ENCODE measurements around the gene RSRC1.

DNA sequence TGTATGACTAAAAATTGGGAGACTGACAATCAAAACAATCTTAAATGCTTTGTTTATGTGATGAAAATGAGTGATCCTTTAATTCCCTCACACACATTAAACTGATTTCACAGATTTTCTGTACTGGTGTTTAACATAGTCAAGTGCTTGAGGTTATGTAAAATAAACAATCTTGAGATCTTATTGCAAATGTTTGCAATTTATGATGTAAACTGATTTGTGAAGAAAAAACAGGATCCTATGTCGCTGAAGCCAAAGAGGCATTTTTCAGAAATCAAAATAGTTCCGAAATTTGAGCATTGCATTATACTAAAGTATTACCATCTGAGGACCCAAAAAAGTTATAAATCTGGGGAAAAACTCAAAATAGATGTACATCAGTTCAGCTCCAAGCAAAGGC is 16.4 kb upstream of the RSRC1 start:
- TF ChIP-seq, protein P1, sequence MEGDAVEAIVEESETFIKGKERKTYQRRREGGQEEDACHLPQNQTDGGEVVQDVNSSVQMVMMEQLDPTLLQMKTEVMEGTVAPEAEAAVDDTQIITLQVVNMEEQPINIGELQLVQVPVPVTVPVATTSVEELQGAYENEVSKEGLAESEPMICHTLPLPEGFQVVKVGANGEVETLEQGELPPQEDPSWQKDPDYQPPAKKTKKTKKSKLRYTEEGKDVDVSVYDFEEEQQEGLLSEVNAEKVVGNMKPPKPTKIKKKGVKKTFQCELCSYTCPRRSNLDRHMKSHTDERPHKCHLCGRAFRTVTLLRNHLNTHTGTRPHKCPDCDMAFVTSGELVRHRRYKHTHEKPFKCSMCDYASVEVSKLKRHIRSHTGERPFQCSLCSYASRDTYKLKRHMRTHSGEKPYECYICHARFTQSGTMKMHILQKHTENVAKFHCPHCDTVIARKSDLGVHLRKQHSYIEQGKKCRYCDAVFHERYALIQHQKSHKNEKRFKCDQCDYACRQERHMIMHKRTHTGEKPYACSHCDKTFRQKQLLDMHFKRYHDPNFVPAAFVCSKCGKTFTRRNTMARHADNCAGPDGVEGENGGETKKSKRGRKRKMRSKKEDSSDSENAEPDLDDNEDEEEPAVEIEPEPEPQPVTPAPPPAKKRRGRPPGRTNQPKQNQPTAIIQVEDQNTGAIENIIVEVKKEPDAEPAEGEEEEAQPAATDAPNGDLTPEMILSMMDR (IDR thresholded peaks at IDR 0.05; ENCODE audit: insufficient read depth, low read length, poor library complexity, severe bottlenecking): no peak
- no peak for TF ChIP-seq EZH2phosphoT487 (conservative IDR thresholded peaks at IDR 0.05; ENCODE audit: low read length)

Measured in SU-DHL-6 (cell line).